Measurements from ENCODE around the gene FHOD3.

DNA sequence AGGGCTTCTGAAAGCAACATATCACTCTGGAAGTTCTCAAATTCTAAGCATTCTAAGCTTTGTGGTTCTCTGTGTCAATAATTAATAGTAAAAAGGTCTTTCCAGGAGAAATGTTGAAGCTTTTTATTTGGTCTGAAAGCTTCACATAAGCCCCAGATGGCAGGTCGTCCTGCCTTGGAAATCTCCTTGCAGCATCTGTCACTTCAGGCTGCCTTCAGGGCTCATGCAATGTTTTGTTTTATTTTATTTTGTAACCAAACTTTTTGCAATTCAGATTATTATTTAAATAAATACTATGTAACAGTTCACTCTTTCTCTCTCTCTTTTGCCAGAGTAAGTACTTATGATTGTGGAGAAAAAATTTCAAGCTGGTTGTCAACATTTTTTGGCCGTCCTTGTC is 46.7 kb upstream of the FHOD3 start:
- TF ChIP-seq, protein P1, sequence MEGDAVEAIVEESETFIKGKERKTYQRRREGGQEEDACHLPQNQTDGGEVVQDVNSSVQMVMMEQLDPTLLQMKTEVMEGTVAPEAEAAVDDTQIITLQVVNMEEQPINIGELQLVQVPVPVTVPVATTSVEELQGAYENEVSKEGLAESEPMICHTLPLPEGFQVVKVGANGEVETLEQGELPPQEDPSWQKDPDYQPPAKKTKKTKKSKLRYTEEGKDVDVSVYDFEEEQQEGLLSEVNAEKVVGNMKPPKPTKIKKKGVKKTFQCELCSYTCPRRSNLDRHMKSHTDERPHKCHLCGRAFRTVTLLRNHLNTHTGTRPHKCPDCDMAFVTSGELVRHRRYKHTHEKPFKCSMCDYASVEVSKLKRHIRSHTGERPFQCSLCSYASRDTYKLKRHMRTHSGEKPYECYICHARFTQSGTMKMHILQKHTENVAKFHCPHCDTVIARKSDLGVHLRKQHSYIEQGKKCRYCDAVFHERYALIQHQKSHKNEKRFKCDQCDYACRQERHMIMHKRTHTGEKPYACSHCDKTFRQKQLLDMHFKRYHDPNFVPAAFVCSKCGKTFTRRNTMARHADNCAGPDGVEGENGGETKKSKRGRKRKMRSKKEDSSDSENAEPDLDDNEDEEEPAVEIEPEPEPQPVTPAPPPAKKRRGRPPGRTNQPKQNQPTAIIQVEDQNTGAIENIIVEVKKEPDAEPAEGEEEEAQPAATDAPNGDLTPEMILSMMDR (IDR thresholded peaks at IDR 0.05) = no peak
- TF ChIP-seq POLR2A (IDR thresholded peaks at IDR 0.05) = no peak

Measured in uterus (tissue), 2 donors.